Activated naive CD4-positive, alpha-beta T cell treated with anti-CD3 and anti-CD28 coated beads for 36 hours (primary cell): Measurements from ENCODE around the gene AWAT1. TPM values are rescaled to one million over a fixed set of nuclear protein-coding genes. Genes with fewer than 3 reads are reported as not detected.
A peak's percentile ranks its signal among the peaks of the same experiment; 100 is the strongest.
"Not testable (repeated sequence)": the region's sequence is repeated elsewhere in the genome, so short reads cannot be mapped to it uniquely, and the experiment has no call there.

Source experiments
- CTCF ChIA-PET: fragments of 350-600 bp; sonication (Branson Sonifier 250); formaldehyde crosslinking; loops from one replicate; lab custom pipeline; 2021; ENCODE audit warnings: antibody characterized with exemption; lab: Charles Lee
- DNase-seq: peaks from one replicate; pipeline ENCODE4 v3.0.0-alpha.2; 2020
- H3K27ac Mint-ChIP-seq: one replicate; pipeline ENCODE4 v1.8.0; 2021; ENCODE audit warnings: mild to moderate bottlenecking, mixed read lengths
- H3K27me3 Mint-ChIP-seq: one replicate; pipeline ENCODE4 v1.8.0; 2021; ENCODE audit warnings: low read depth, mixed read lengths
- H3K36me3 Mint-ChIP-seq: one replicate; pipeline ENCODE4 v1.8.0; 2021; ENCODE audit warnings: low read depth, mixed read lengths
- H3K4me1 Mint-ChIP-seq: one replicate; pipeline ENCODE4 v1.8.0; 2021; ENCODE audit warnings: low read depth, mixed read lengths
- H3K4me3 Mint-ChIP-seq: one replicate; pipeline ENCODE4 v1.8.0; 2021; ENCODE audit warnings: mild to moderate bottlenecking, moderate library complexity, mixed read lengths
- H3K9me3 Mint-ChIP-seq: one replicate; pipeline ENCODE4 v1.8.0; 2021; ENCODE audit warnings: mixed read lengths
- intact Hi-C: fragments of 100-400 bp; cut with micrococcal nuclease; formaldehyde crosslinking; loops from one replicate; pipeline ENCODE4 v1.15.1; 2023
- total RNA-seq, 2 experiments: library from RNA; stranded (reverse); gene quantifications; one replicate each; pipeline ENCODE4 v1.2.3, GENCODE V29; 2021

Gene AWAT1
- total RNA-seq, 2 experiments from 2014 or later = not detected

GRCh38 chrX:70243601-70244000 lies 9.1 kb downstream of the AWAT1 start:
- H3K27me3 Mint-ChIP-seq, H3K36me3 Mint-ChIP-seq, H3K9me3 Mint-ChIP-seq, CTCF ChIA-PET, intact Hi-C loops, H3K4me3 Mint-ChIP-seq, H3K4me1 Mint-ChIP-seq, H3K27ac Mint-ChIP-seq, DNase-seq: not testable (repeated sequence)

DNA sequence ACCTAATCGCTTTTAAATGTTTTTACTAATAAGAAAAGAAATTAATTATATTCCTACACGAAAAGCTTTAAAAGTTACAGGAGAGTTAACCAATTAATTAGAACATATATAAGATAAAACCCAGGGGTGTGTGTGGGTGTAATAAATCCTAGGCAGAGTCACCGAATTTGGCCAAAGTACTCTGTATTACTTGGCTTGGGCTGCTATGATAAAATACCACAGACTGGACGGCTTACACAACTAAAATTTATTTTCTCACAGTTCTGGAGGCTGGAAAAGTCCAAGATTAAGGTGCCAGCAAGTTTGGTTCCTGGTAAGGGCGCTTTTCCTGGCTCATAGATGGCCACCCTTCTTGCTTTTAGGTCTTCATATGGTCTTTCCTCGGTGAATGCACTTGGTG lies 10.4 kb downstream of the AWAT1 start:
- Mint-ChIP-seq H3K27ac (no peak overlapping the region), H3K27me3 (no peaks in the 10 kb centered on the region)
- intact Hi-C loops = no loop called here

GRCh38 chrX:70247252-70247651 lies 12.8 kb downstream of the AWAT1 start:
- Mint-ChIP-seq H3K27ac (no peak overlapping the region), H3K36me3 (no peaks in the 10 kb centered on the region), H3K4me3 (no peak overlapping the region), H3K4me1 (no peaks in the 10 kb centered on the region), H3K27me3 (no peaks in the 10 kb centered on the region), H3K9me3 (no peaks in the 10 kb centered on the region)
- CTCF ChIA-PET = no interaction called here
- intact Hi-C loops = no loop called here
- no peak for DNase-seq

More for the DNA sequence above, 10.4 kb downstream of the AWAT1 start:
- CTCF ChIA-PET = no interaction called here
- DNase-seq = no peak
- Mint-ChIP-seq H3K4me1 (no peaks in the 10 kb centered on the region), H3K9me3 (no peaks in the 10 kb centered on the region), H3K36me3 (no peaks in the 10 kb centered on the region), H3K4me3 (no peak overlapping the region)

DNA sequence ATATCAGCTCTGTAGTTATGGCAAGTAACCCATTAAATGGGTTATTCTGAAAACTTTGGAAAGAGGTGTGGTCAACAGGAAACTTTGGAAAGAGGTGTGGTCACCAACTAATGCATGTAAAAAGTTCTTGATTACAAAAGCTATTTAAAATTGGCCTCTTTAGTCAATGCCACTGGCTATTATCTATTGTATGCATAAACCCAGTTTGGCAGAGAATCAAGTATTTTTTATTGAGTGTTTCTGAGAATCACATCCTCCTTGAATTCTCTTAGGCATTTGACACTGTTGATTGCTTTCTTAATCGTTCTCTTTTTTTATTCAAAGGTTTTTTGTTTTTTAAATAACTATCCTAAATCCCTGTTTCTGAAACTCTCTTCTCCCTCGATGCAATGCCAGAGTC lies 18.0 kb downstream of the AWAT1 start:
- no peak overlapping the region for H3K27ac Mint-ChIP-seq
- no peak for DNase-seq
- no peak overlapping the region for H3K4me3 Mint-ChIP-seq
- intact Hi-C loops = no loop called here
- H3K36me3 Mint-ChIP-seq = no peaks in the 10 kb centered on the region
- no peaks in the 10 kb centered on the region for H3K27me3 Mint-ChIP-seq
- H3K9me3 Mint-ChIP-seq = no peaks in the 10 kb centered on the region
- peaks cover 19% of the 10 kb centered on the region for H3K4me1 Mint-ChIP-seq
- CTCF ChIA-PET = interaction anchor here (1.6 to 2.0 kb wide), 2 partner anchors 10 to 119 kb away, joined by 4 to 6 read pairs; partner anchors contain the start of gene IGBP1

- Mint-ChIP-seq H3K4me1 (peaks cover 19% of the 10 kb centered on the region), H3K4me3 (no peak overlapping the region), H3K9me3 (no peaks in the 10 kb centered on the region), H3K27me3 (no peaks in the 10 kb centered on the region), H3K36me3 (no peaks in the 10 kb centered on the region), H3K27ac (peak overlapping the region; percentile 90)
- CTCF ChIA-PET = interaction anchor here (1.3 to 2.0 kb wide), 3 partner anchors 9 to 120 kb away, joined by 3 to 6 read pairs (median 4); partner anchors contain the start of gene IGBP1
- intact Hi-C loops = no loop called here
- peak; percentile 13 for DNase-seq
Observed at GRCh38 chrX:70253377-70254062, 19.1 kb downstream of the AWAT1 start.

- no peaks in the 10 kb centered on the region for H3K36me3 Mint-ChIP-seq
- H3K27me3 Mint-ChIP-seq = no peaks in the 10 kb centered on the region
- peak overlapping the region; percentile 90 for H3K27ac Mint-ChIP-seq
- H3K9me3 Mint-ChIP-seq = no peaks in the 10 kb centered on the region
- intact Hi-C loops = no loop called here
- DNase-seq = no peak
- peaks cover 19% of the 10 kb centered on the region for H3K4me1 Mint-ChIP-seq
- CTCF ChIA-PET = interaction anchor here (1.3 to 2.0 kb wide), 3 partner anchors 9 to 121 kb away, joined by 3 to 6 read pairs (median 4); partner anchors contain the start of gene IGBP1
- H3K4me3 Mint-ChIP-seq = no peak overlapping the region
Observed at GRCh38 chrX:70254063-70254400, 19.6 kb downstream of the AWAT1 start.

GRCh38 chrX:70254909-70255308 lies 20.5 kb downstream of the AWAT1 start:
- no peaks in the 10 kb centered on the region for H3K27me3 Mint-ChIP-seq
- peaks cover 19% of the 10 kb centered on the region for H3K4me1 Mint-ChIP-seq
- no peak overlapping the region for H3K27ac Mint-ChIP-seq
- no peak overlapping the region for H3K4me3 Mint-ChIP-seq
- intact Hi-C loops = no loop called here
- no peaks in the 10 kb centered on the region for H3K9me3 Mint-ChIP-seq
- no peaks in the 10 kb centered on the region for H3K36me3 Mint-ChIP-seq
- no peak for DNase-seq
- CTCF ChIA-PET = no interaction called here

- Mint-ChIP-seq H3K4me3 (no peak overlapping the region), H3K27ac (no peak overlapping the region), H3K36me3 (no peaks in the 10 kb centered on the region), H3K4me1 (peaks cover 19% of the 10 kb centered on the region), H3K9me3 (no peaks in the 10 kb centered on the region), H3K27me3 (no peaks in the 10 kb centered on the region)
- no peak for DNase-seq
- CTCF ChIA-PET = no interaction called here
- intact Hi-C loops = no loop called here
Observed at GRCh38 chrX:70255452-70255851, 21.0 kb downstream of the AWAT1 start.

- no peak overlapping the region for H3K27ac Mint-ChIP-seq
- no peaks in the 10 kb centered on the region for H3K27me3 Mint-ChIP-seq
- H3K36me3 Mint-ChIP-seq = no peaks in the 10 kb centered on the region
- no peaks in the 10 kb centered on the region for H3K9me3 Mint-ChIP-seq
- CTCF ChIA-PET = no interaction called here
- no peak overlapping the region for H3K4me3 Mint-ChIP-seq
- peaks cover 19% of the 10 kb centered on the region for H3K4me1 Mint-ChIP-seq
- intact Hi-C loops = no loop called here
- DNase-seq = no peak
Observed at GRCh38 chrX:70257423-70258288, 23.2 kb downstream of the AWAT1 start.

DNA sequence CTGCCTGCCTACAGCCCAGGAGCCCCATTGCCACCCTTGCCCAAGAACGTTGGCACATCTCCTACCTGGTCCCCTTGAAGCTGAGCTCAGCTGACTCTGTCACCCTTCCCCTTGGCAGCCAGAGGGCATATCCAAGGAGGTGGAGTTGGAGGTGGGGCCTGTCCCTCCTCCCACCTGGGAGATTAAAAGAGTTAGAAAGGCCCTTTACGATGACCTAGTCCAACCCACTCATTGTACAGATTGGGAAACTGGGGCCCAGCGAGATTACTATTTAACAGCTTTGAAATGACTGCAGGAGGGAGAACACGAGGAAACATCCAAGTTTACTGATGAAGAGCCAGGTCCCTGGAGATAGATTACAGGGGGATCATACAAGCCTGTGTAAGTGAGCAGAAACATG lies 25.6 kb downstream of the AWAT1 start, which contains the start of gene P2RY4:
P2RY4 (minus strand) TSS at position 101 of the 400 bp plus-strand sequence. CDS start 580 bp downstream, outside the sequence.
- intact Hi-C loops = no loop called here
- no peak within 1 kb of the TSS for H3K4me3 Mint-ChIP-seq
- DNase-seq = no peak
- H3K4me1 Mint-ChIP-seq = no peaks in the 10 kb centered on the region
- no peaks in the 10 kb centered on the region for H3K27me3 Mint-ChIP-seq
- no peak within 1 kb of the TSS for H3K27ac Mint-ChIP-seq
- H3K9me3 Mint-ChIP-seq = no peaks in the 10 kb centered on the region
- H3K36me3 Mint-ChIP-seq = no peaks in the 10 kb centered on the region
- CTCF ChIA-PET = no interaction called here

GRCh38 chrX:70262952-70263567 lies 28.6 kb downstream of the AWAT1 start:
- no peak overlapping the region for H3K4me3 Mint-ChIP-seq
- intact Hi-C loops = loop anchor here (1.0 to 2.0 kb wide), 2 partner anchors 66 to 130 kb away; partner anchors contain the start of gene IGBP1
- CTCF ChIA-PET = interaction anchor here (0.7 to 1.0 kb wide), 2 partner anchors 10 to 66 kb away, joined by 4 read pairs; no protein-coding TSS in a partner anchor

GRCh38 chrX:70264784-70265183 lies 30.3 kb downstream of the AWAT1 start:
- no peak for DNase-seq
- CTCF ChIA-PET = no interaction called here
- no peaks in the 10 kb centered on the region for H3K36me3 Mint-ChIP-seq
- no peaks in the 10 kb centered on the region for H3K27me3 Mint-ChIP-seq
- H3K4me1 Mint-ChIP-seq = no peaks in the 10 kb centered on the region
- intact Hi-C loops = no loop called here
- H3K4me3 Mint-ChIP-seq = no peak overlapping the region
- no peak overlapping the region for H3K27ac Mint-ChIP-seq
- H3K9me3 Mint-ChIP-seq = no peaks in the 10 kb centered on the region

More at GRCh38 chrX:70262952-70263567, 28.6 kb downstream of the AWAT1 start:
- peak; percentile 59 for DNase-seq
- no peak overlapping the region for H3K27ac Mint-ChIP-seq
- no peaks in the 10 kb centered on the region for H3K9me3 Mint-ChIP-seq
- no peaks in the 10 kb centered on the region for H3K4me1 Mint-ChIP-seq
- no peaks in the 10 kb centered on the region for H3K27me3 Mint-ChIP-seq
- no peaks in the 10 kb centered on the region for H3K36me3 Mint-ChIP-seq
